ELR (cell line): ENCODE data around the gene CCDC88B.
"Not testable (repeated sequence)": the region's sequence is repeated elsewhere in the genome, so short reads cannot be mapped to it uniquely, and the experiment has no call there.

Source experiments
- DNase-seq: peaks from one replicate; pipeline ENCODE4 v3.0.0-alpha.2; 2015; ENCODE audit warnings: low read depth

The CCDC88B gene

GRCh38 chr11:64304316-64305072 lies 35.5 kb upstream of the CCDC88B start:
- peak; percentile 95 for DNase-seq

- DNase-seq: peak; percentile 98
These were observed 34.8 kb upstream of the CCDC88B start, which contains the start of gene ESRRA for GRCh38 chr11:64305075-64305690. Gene ESRRA (plus strand): TSS chr11:64305524. CDS start chr11:64307180, 1,656 bp downstream.

DNA sequence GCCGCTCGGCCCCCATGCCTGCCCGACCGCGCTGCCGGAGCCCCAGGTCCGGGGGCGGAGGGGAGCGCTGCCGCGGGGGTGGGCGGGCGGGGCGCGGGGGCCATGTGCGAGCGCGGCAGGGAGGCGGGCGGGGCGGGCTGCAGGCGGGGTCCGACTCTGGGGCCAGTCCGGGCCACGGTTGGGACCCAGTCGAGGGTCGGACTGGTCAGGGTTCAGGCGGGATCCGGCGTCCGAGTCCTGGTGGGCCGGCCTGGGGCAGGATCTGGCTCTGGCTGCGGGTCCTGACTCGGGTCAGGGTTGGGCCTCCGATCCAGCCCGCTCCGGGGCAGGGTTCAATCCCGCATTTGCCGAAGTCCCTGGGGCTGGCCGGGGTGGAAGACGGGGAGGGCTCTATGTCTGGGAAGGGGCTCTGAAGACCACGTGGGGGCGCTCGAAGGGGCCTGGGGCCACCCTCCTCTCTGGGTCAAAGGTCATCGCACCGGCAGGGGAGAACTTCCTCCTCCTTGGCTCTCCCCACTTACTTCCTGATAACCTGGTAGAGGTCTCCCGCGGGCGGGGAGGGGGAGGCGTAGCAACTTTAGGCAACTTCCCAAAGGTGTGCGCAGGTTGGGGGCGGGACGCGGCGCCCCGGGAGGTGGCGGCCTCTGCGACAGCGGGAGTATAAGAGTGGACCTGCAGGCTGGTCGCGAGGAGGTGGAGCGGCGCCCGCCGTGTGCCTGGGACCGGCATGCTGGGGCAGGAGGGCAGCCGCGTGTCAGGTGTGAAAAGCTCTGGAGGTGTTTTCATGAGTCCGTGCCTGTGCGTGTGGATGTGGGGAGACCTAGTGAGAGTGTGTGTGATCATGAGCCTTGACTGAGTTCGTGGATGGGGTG lies 34.1 kb upstream of the CCDC88B start:
- peak; percentile 56 for DNase-seq

DNA sequence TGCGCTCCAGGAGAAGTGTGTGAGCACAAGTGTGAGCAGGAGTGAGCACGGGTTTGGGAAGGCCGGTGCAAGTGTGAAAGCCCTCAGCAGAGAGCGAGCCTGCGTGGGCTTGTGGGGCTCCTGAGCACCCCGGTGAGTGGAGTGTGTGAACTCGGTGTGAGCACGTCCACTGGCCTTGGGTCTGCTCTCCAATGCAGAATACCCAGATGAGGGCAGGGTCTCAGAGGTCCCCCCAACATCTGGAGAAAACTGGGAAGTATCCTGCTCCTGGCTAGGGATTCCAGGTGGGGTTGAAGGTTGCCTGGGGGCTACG lies 33.5 kb upstream of the CCDC88B start:
- no peak for DNase-seq

- DNase-seq: peak; percentile 45
These were observed 33.0 kb upstream of the CCDC88B start for GRCh38 chr11:64306876-64307622.

DNA sequence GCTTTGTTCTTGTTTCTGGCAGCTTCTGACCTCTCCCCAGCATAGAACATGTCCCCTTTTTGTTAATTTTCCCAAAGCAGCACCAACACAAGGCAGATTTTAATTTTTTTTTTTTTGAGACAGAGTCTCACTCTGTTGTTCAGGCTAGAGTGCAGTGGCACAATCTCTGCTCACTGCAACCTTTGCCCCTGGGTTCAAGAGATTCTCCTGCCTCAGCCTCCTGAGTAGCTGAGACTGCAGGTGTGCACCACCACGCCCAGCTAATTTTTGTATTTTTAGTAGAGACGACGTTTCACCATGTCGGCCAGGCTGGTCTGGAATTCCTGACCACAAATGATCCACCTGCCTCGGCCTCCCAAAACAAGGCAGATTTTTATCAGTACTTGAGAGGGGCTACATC lies 32.2 kb upstream of the CCDC88B start:
- not testable (repeated sequence) for DNase-seq

DNA sequence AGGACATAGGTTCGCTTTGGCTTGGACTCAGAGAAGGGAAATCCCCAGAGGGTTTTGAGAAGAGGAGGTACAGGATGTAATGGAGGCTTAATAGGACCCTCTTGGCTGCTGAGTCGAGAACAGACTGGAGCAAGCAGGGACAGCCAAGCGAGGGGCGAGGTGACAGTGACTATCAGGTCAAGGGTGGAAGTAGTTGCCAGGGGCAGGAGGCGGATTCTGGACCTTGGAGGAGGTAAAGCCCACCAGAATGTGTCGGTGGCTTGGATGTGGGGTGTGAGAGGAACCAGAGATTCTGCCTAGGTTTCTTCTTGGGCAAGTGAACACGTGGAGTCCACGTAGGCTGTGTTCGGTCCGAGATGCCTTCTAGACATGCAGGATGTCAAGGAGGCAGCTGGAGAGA lies 27.1 kb upstream of the CCDC88B start:
- no peak for DNase-seq

DNA sequence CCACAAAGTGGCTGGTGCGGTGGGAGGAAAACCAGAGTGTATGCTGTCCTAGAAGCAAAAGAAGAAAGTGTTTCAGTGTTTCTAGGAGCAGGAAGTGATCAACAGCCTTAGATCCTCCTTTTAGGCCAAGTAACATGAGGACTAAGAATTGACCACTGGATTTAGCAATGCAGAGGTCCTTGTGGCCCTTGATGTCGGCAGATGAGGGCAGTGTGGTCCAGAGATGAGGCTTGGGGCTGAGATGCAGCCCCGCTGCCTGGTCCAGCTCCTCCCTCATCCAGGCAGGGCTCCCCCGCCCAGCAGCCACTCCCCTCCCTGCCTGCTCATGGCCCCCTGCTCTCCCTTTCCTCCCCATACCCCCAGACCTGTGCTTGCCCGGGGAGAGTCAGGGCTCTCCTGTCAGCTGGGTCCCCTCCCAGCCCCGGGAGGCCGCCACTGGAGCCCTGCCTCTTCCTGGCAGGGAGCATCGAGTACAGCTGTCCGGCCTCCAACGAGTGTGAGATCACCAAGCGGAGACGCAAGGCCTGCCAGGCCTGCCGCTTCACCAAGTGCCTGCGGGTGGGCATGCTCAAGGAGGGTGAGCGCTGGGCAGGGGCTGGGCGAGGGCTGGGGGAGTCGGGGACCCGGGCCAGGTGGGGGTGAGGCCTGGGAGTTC lies 26.4 kb upstream of the CCDC88B start:
- no peak for DNase-seq

DNA sequence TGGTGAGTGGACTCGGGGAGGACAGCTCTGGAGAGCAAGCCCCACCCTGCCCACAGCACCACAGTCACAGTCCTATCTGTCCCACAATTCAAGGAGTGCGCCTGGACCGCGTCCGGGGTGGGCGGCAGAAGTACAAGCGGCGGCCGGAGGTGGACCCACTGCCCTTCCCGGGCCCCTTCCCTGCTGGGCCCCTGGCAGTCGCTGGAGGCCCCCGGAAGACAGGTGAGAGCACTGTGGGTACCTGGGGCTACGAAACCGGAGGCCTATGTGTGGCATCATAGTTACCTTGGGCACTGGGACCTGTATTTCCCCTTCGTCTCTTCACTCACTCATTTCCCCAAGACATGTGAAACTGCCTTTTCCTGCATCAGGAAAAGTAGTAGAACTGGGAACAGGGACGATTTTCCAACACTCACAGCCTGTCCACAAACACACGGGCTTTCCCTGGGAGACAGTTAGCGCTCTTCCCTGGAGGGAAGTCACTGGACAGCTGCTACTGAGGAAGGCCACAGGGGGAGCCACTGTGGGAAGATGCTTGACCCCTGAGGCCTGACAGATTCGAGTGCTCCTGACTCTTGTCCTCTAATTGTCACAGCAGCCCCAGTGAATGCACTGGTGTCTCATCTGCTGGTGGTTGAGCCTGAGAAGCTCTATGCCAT lies 25.7 kb upstream of the CCDC88B start:
- peak; percentile 39 for DNase-seq

DNA sequence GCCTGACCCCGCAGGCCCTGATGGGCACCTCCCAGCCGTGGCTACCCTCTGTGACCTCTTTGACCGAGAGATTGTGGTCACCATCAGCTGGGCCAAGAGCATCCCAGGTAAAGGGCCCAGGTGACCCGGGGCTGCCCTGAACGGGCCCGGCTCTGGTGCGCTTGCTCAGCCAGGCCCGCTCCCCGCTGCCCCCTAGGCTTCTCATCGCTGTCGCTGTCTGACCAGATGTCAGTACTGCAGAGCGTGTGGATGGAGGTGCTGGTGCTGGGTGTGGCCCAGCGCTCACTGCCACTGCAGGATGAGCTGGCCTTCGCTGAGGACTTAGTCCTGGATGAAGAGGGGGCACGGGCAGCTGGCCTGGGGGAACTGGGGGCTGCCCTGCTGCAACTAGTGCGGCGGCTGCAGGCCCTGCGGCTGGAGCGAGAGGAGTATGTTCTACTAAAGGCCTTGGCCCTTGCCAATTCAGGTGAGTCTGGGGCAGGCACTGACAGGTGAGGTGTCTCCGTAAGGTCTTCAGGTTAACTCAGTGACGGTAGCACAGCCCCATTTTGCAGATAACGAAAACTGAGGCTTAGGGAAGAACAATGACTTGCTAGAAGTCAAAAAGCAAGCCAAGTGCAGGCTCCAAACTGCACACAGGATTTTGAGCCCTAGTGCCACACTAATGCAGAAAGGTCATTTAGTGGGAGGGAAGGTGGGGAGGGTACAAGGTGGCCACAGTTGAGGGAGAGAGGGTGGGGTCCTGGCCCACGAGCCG lies 25.0 kb upstream of the CCDC88B start:
- DNase-seq: no peak

DNA sequence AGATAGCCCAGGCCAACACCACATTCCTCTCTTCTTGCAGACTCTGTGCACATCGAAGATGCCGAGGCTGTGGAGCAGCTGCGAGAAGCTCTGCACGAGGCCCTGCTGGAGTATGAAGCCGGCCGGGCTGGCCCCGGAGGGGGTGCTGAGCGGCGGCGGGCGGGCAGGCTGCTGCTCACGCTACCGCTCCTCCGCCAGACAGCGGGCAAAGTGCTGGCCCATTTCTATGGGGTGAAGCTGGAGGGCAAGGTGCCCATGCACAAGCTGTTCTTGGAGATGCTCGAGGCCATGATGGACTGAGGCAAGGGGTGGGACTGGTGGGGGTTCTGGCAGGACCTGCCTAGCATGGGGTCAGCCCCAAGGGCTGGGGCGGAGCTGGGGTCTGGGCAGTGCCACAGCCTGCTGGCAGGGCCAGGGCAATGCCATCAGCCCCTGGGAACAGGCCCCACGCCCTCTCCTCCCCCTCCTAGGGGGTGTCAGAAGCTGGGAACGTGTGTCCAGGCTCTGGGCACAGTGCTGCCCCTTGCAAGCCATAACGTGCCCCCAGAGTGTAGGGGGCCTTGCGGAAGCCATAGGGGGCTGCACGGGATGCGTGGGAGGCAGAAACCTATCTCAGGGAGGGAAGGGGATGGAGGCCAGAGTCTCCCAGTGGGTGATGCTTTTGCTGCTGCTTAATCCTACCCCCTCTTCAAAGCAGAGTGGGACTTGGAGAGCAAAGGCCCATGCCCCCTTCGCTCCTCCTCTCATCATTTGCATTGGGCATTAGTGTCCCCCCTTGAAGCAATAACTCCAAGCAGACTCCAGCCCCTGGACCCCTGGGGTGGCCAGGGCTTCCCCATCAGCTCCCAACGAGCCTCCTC lies 24.1 kb upstream of the CCDC88B start:
- not testable (repeated sequence) for DNase-seq

- DNase-seq: peak; percentile 61
These were observed 23.2 kb upstream of the CCDC88B start for GRCh38 chr11:64316672-64317324.

DNA sequence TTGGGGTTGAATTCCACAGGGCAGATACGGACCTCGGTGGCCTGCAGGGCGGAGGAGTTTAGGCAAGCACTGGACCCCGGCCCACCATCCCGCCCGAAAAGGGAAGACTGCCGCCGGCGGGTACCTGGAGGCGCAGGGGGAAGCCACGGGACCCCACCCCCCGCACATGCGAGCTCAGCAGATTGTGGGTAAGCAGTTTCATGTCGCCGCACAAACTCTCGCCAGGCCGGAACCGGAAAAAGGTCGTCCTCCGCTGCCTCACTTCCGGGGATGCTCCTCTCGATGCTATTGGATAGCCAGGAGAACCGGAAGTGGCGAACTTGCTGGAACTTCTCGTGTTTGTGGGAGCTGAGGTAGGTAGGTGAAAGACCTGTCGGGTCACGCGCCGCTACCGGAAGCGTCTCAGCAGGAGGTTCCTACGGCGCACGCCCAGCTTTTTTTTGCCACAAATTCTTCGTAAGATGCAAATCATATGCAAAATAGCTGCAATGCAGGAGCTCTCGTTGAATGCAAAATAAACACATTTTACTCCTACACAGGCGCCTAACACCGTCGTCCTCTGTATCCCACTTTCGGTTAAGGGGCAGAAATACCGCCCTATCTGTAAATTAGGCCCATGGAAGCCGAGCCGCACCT lies 22.6 kb upstream of the CCDC88B start, which contains the start of gene TRMT112:
TSS of gene TRMT112 (minus strand) at position 235 of the 636 bp plus-strand sequence. CDS start at position 202, 33 bp downstream.
- peak; percentile 98 for DNase-seq

- peak; percentile 96 for DNase-seq
These were observed 21.8 kb upstream of the CCDC88B start, which contains the start of gene PRDX5 for GRCh38 chr11:64317961-64318765. Gene PRDX5 (plus strand): TSS chr11:64318121. CDS start chr11:64318216, 95 bp downstream.

GRCh38 chr11:64318766-64319761 lies 20.9 kb upstream of the CCDC88B start:
- DNase-seq: no peak

DNA sequence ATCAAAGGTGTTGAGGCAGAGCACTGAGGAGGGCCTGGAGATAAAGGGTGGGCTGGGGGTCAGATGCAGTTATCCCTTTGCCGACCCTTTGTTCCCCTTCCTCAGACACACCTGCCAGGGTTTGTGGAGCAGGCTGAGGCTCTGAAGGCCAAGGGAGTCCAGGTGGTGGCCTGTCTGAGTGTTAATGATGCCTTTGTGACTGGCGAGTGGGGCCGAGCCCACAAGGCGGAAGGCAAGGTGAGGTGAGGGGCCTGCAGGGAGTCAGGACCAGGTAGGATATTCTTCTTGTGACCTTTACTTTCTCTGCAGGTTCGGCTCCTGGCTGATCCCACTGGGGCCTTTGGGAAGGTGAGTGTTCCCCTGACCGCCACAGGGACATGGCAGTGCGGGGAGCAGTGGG lies 19.4 kb upstream of the CCDC88B start:
- DNase-seq: no peak
